Measurements from ENCODE around the gene ARHGAP19. TPM values are rescaled to one million over a fixed set of nuclear protein-coding genes. Genes with fewer than 3 reads are reported as not detected.

Gene ARHGAP19
- total and polyA plus RNA-seq, 9 of the 15 experiments (the other 6 are each of a cell fraction or from before 2014, with no cell fraction given), result 14.8 to 49.5 (median 26.8) TPM

DNA sequence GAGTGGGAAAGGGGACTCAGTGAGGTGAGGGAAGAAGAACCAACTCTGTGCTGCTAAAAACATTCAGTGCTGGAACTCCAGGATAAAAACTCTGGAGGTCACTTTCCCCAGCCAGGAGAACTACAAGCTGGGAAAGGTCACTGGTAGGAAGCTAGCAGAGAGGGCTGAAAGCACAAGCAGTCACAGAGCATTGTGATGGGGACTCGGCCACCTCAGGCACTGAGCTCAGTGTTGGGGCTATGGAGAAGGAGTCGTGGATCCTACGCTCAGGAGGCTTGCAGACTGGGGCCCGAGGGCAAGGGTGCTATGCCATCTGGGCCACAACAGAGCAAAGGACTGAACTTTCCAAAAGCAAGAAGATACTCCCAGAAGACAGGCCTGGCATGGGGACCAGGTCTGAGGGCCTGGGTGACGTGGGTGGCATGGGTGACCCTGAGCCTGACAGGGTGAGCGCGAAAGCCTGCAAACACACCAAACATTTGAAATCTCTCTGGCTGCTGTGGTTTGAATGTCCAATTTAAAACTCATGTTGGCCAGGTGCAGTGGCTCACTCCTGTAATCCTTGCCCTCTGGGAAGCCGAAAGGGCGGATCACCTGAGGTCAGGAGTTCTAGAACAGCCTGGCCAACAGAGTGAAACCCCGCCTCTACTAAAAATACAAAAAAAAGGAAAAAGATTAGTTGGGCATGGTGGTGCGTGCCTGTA lies 9.8 kb upstream of the ARHGAP19 start (continued):
- TF ChIP-seq, protein P1, sequence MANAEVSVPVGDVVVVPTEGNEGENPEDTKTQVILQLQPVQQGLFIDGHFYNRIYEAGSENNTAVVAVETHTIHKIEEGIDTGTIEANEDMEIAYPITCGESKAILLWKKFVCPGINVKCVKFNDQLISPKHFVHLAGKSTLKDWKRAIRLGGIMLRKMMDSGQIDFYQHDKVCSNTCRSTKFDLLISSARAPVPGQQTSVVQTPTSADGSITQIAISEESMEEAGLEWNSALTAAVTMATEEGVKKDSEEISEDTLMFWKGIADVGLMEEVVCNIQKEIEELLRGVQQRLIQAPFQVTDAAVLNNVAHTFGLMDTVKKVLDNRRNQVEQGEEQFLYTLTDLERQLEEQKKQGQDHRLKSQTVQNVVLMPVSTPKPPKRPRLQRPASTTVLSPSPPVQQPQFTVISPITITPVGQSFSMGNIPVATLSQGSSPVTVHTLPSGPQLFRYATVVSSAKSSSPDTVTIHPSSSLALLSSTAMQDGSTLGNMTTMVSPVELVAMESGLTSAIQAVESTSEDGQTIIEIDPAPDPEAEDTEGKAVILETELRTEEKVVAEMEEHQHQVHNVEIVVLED (CRISPR knock-in tag; IDR thresholded peaks at IDR 0.05), result no peak
- TF ChIP-seq ZNF282 (CRISPR knock-in tag; IDR thresholded peaks at IDR 0.05), result no peak
- TF ChIP-seq KHSRP (IDR thresholded peaks at IDR 0.05), result no peak
- TF ChIP-seq TAL1 (IDR thresholded peaks at IDR 0.05), result no peak
- TF ChIP-seq FOXM1 (IDR thresholded peaks at IDR 0.05; ENCODE audit: low read depth), result no peak
- no peak for TF ChIP-seq FOXM1 (CRISPR knock-in tag; IDR thresholded peaks at IDR 0.05; ENCODE audit: low read depth)

DNA sequence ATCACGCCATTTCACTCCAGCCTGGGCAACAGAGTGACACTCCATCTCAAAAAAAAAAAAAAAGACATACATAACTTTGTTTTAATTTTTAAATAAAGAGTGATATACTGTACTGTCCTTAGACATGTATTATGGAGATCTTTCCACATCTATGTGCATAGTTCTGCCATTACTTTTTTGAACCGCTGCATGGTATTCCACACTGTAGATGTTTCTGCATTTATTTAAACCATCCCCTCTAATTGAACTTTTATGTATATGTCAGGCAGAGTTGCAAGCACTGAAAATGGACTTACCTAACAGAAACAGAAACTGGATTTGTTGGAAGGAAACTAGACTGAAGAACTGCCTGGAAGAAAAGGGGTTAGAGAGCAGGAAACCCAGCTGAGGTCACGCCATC lies 8.5 kb upstream of the ARHGAP19 start:
- no peaks in the 10 kb centered on the region for H3K79me2 ChIP-seq (ENCODE audit: control insufficient read depth, insufficient read depth, low read length)
- H4K20me1 ChIP-seq (replicated peaks; ENCODE audit: control insufficient read depth, insufficient read depth, low read length), result no peaks in the 10 kb centered on the region
- H3K9ac ChIP-seq (ENCODE audit: insufficient read depth in 1 of 2, low read depth in 2 of 2, low read length in 2 of 2), result peak overlapping the region in 1 of 2 experiments; percentile 74; a peak in 1 of 4 replicates
- no peaks in the 10 kb centered on the region for H3K27me3 ChIP-seq (ENCODE audit: control insufficient read depth in 2 of 2, insufficient read depth in 2 of 2, low read length in 2 of 2)
- no peak overlapping the region for H3K4me2 ChIP-seq (ENCODE audit: insufficient read depth, low read length)
- DNase-seq (ENCODE audit: extremely low read depth in 1 of 4, low spot score in 3 of 4), result no peak
- H3K27ac ChIP-seq (ENCODE audit: extremely low read depth, low read depth, low read length), result no peak overlapping the region
- H2AFZ ChIP-seq (ENCODE audit: low read depth, low read length), result peak overlapping the region; percentile 65; the same call in 1 of the 2 replicates
- H3K9me1 ChIP-seq (ENCODE audit: control insufficient read depth, insufficient read depth, low read length), result no peaks in the 10 kb centered on the region
- in situ Hi-C loops (cut with MboI), result no loop called here
- ChIA-PET POLR2A (no interaction called here), CTCF (ENCODE audit: low intra/inter-chr PET ratio) (no interaction called here)
- BruUV-seq (replicated peaks), result no TSS peak
- FAIRE-seq, result no peak
- H3K4me1 ChIP-seq (replicated peaks in 1 of 2; ENCODE audit: control insufficient read depth in 2 of 2, insufficient read depth in 2 of 2, low read length in 2 of 2), result peaks cover 16% of the 10 kb centered on the region in 2 experiments; a peak in 4 of 5 replicates
- intact Hi-C loops (cut with micrococcal nuclease), result no loop called here
- TF ChIP-seq HDAC6 (IDR thresholded peaks at IDR 0.05; ENCODE audit: low read depth, low read length), result no peak
- TF ChIP-seq, protein P2, sequence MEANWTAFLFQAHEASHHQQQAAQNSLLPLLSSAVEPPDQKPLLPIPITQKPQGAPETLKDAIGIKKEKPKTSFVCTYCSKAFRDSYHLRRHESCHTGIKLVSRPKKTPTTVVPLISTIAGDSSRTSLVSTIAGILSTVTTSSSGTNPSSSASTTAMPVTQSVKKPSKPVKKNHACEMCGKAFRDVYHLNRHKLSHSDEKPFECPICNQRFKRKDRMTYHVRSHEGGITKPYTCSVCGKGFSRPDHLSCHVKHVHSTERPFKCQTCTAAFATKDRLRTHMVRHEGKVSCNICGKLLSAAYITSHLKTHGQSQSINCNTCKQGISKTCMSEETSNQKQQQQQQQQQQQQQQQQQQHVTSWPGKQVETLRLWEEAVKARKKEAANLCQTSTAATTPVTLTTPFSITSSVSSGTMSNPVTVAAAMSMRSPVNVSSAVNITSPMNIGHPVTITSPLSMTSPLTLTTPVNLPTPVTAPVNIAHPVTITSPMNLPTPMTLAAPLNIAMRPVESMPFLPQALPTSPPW (CRISPR knock-in tag; IDR thresholded peaks at IDR 0.05), result no peak
- H3K9me3 ChIP-seq (replicated peaks; ENCODE audit: control insufficient read depth, insufficient read depth, low read depth, low read length), result no peaks in the 10 kb centered on the region
- no peak overlapping the region for H3K4me3 ChIP-seq
- WGBS (ENCODE audit: insufficient coverage, low coverage, missing lambda C conversion rate), result 100% methylated on average over 2 of the region's 3 CpGs
- H3K36me3 ChIP-seq (ENCODE audit: control insufficient read depth, insufficient read depth, low read length), result no peaks in the 10 kb centered on the region
- no peak for ATAC-seq

All from K562 (cell line).